A549 (cell line): ENCODE results near the gene DPY19L3. TPM values are rescaled to one million over a fixed set of nuclear protein-coding genes. Genes with fewer than 3 reads are reported as not detected.

Source experiments
- ATAC-seq, 2 experiments: fragments of 200-7000 bp in 1 of 2; fragments of >200 bp in 1 of 2; cut with Nextera tagmentation in 1 of 2; cut with Tn5 transposase in 1 of 2; 3 replicates each; pipeline versions ENCODE4 v1.8.0 to v1.9.1; 2018 to 2020; ENCODE audit warnings: mild to moderate bottlenecking in 1 of 2, moderate library complexity in 1 of 2
- CTCF ChIA-PET: fragments of 300-600 bp; sonication (Branson Sonifier 250); formaldehyde crosslinking; extraction: SDS; loops from one replicate; lab custom pipeline; 2021; ENCODE audit warnings: antibody characterized with exemption, inconsistent platforms; lab: Yijun Ruan, JAX
- POLR2A ChIA-PET: fragments of 350-600 bp; formaldehyde crosslinking; extraction: SDS; loops from one replicate; lab custom pipeline; 2021; ENCODE audit warnings: antibody characterized with exemption, inconsistent platforms; lab: Yijun Ruan, JAX
- DNase-seq, 2 experiments: peaks; one replicate each; pipeline versions ENCODE4 v3.0.0 to v3.0.0-alpha.2; 2011 to 2016; ENCODE audit warnings: low read depth in 1 of 2, low spot score in 1 of 2
- FAIRE-seq: peaks from 2 replicates; lab custom pipeline; 2011; peaks lifted over from hg19 to GRCh38; lab: Jason Lieb, UNC
- H3K27ac ChIP-seq, 2 experiments: fragments of >200 bp; sonication (Bioruptor Twin); formaldehyde crosslinking; 3 replicates each; pipeline ENCODE4 v1.5.1; 2016 to 2017
- H3K4me1 ChIP-seq: fragments of >200 bp; sonication (Bioruptor Twin); formaldehyde crosslinking; 3 replicates; pipeline ENCODE4 v1.6.1; 2016
- H3K4me2 ChIP-seq: fragments of >200 bp; sonication (Bioruptor Twin); formaldehyde crosslinking; 3 replicates; pipeline ENCODE4 v1.6.1; 2016
- H3K4me3 ChIP-seq: fragments of >200 bp; sonication (Bioruptor Twin); formaldehyde crosslinking; 3 replicates; pipeline ENCODE4 v1.5.1; 2016
- H3K9me3 ChIP-seq: fragments of >200 bp; sonication (Bioruptor Twin); formaldehyde crosslinking; 3 replicates; pipeline ENCODE4 v1.6.1; 2016
- ATOH8 ChIP-seq: fragments of 250-450 bp; sonication (Bioruptor Pico); IDR thresholded peaks from 2 replicates; pipeline ENCODE4 v1.5.0; 2020; ENCODE audit warnings: low read depth, mild to moderate bottlenecking, moderate library complexity
- CHD4 ChIP-seq: fragments of 200-600 bp; sonication (generic); IDR thresholded peaks from 2 replicates; pipeline ENCODE4 v1.6.1; 2016; ENCODE audit warnings: antibody characterized with exemption, mild to moderate bottlenecking, borderline replicate concordance
- EHMT2 ChIP-seq: fragments of 200-600 bp; sonication (generic); IDR thresholded peaks from 2 replicates; pipeline ENCODE4 v1.6.1; 2016; ENCODE audit warnings: antibody characterized with exemption, low read depth, mild to moderate bottlenecking, moderate library complexity
- ELK1 ChIP-seq: fragments of 150-350 bp; IDR thresholded peaks from 2 replicates; pipeline ENCODE4 v1.6.1; 2014; ENCODE audit warnings: low read depth, mild to moderate bottlenecking, low read length
- EP300 ChIP-seq, 2 experiments: fragments of >200 bp; sonication (Bioruptor Twin); formaldehyde crosslinking; IDR thresholded peaks; 2 replicates in 1 of 2; 3 replicates in 1 of 2; pipeline ENCODE4 v1.6.1; 2016 to 2017
- ESRRA ChIP-seq: fragments of 150-350 bp; IDR thresholded peaks from 2 replicates; pipeline ENCODE4 v1.6.1; 2014; ENCODE audit warnings: mild to moderate bottlenecking, low read length, borderline replicate concordance
- FOSB ChIP-seq: fragments of 250-450 bp; sonication (Bioruptor Pico); IDR thresholded peaks from 2 replicates; pipeline ENCODE4 v1.5.0; 2020; ENCODE audit warnings: mild to moderate bottlenecking, moderate library complexity
- FOSL2 ChIP-seq, 2 experiments: fragments of 450-650 bp in 1 of 2; fragments of >200 bp in 1 of 2; sonication (Bioruptor Twin) in 1 of 2; formaldehyde crosslinking; IDR thresholded peaks; 2 replicates each; pipeline versions ENCODE4 v1.5.0 to v1.6.1; 2016 to 2020; ENCODE audit warnings: mild to moderate bottlenecking in 1 of 2, moderate library complexity in 1 of 2
- HDAC2 ChIP-seq: fragments of 200-600 bp; sonication (generic); IDR thresholded peaks from 2 replicates; pipeline ENCODE4 v1.6.1; 2016
- KDM5A ChIP-seq: fragments of 200-600 bp; sonication (generic); IDR thresholded peaks from 2 replicates; pipeline ENCODE4 v1.6.1; 2016; ENCODE audit warnings: antibody characterized with exemption, mild to moderate bottlenecking
- MAX ChIP-seq: IDR thresholded peaks from 2 replicates; pipeline ENCODE4 v1.6.1; 2012
- MAZ ChIP-seq: fragments of 150-350 bp; IDR thresholded peaks from 2 replicates; pipeline ENCODE4 v1.6.1; 2014; ENCODE audit warnings: antibody characterized with exemption, low read depth, low read length, borderline replicate concordance
- NPAS2 ChIP-seq: fragments of 250-450 bp; sonication (Bioruptor Pico); IDR thresholded peaks from 2 replicates; pipeline ENCODE4 v1.8.0; 2022; ENCODE audit warnings: mild to moderate bottlenecking, moderate library complexity, borderline replicate concordance
- NR3C1 ChIP-seq: fragments of >200 bp; sonication (Bioruptor Twin); formaldehyde crosslinking; IDR thresholded peaks from 3 replicates; pipeline ENCODE4 v1.6.1; 2017
- POLR2A ChIP-seq: IDR thresholded peaks from 2 replicates; pipeline ENCODE4 v1.6.1; 2012; ENCODE audit warnings: mild to moderate bottlenecking, low read length
- POLR2AphosphoS2 ChIP-seq: conservative IDR thresholded peaks from 2 replicates; pipeline ENCODE4 v1.6.1; 2012; ENCODE audit warnings: low read length, improper control_type of control experiment, inconsistent platforms
- RAD21 ChIP-seq, 2 experiments: fragments of >200 bp in 1 of 2; sonication (Bioruptor Twin) in 1 of 2; formaldehyde crosslinking in 1 of 2; IDR thresholded peaks in 1 of 2; conservative IDR thresholded peaks in 1 of 2; 2 replicates in 1 of 2; 3 replicates in 1 of 2; pipeline ENCODE4 v1.6.1; 2012 to 2018; ENCODE audit warnings: inconsistent platforms in 1 of 2
- REST ChIP-seq: fragments of 200-600 bp; sonication (generic); IDR thresholded peaks from 2 replicates; pipeline ENCODE4 v1.6.1; 2016; ENCODE audit warnings: antibody characterized with exemption, mild to moderate bottlenecking, moderate library complexity
- RFX5 ChIP-seq: fragments of 450-650 bp; IDR thresholded peaks from 2 replicates; pipeline ENCODE4 v1.7.1; 2014; ENCODE audit warnings: antibody characterized with exemption, mild to moderate bottlenecking, moderate library complexity
- RNF2 ChIP-seq: fragments of 200-600 bp; sonication (generic); IDR thresholded peaks from 2 replicates; pipeline ENCODE4 v1.6.1; 2016; ENCODE audit warnings: low read depth, mild to moderate bottlenecking, antibody characterized with exemption, moderate library complexity, borderline replicate concordance
- SREBF2 ChIP-seq: fragments of 450-650 bp; IDR thresholded peaks from 2 replicates; pipeline ENCODE4 v1.6.1; 2014; ENCODE audit warnings: mild to moderate bottlenecking, moderate library complexity
- TFCP2L1 ChIP-seq: fragments of 250-450 bp; sonication (Bioruptor Pico); IDR thresholded peaks from 2 replicates; pipeline ENCODE4 v1.5.0; 2021; ENCODE audit warnings: mild to moderate bottlenecking
- TP53 ChIP-seq: fragments of 250-450 bp; sonication (Bioruptor Pico); IDR thresholded peaks from 2 replicates; pipeline ENCODE4 v1.5.0; 2021; ENCODE audit warnings: mild to moderate bottlenecking, moderate library complexity
- USF2 ChIP-seq: fragments of 450-650 bp; IDR thresholded peaks from 2 replicates; pipeline ENCODE4 v1.6.1; 2014; ENCODE audit warnings: antibody characterized with exemption
- ZNF302 ChIP-seq: fragments of 250-450 bp; sonication (Bioruptor Pico); IDR thresholded peaks from 2 replicates; pipeline ENCODE4 v1.9.0; 2021; ENCODE audit warnings: inconsistent platforms, mild to moderate bottlenecking, moderate library complexity
- WGBS: methylation state at CpG from one replicate; pipeline ENCODE4 v1.1.6; 2017; ENCODE audit errors: missing lambda C conversion rate; 5-methylcytosine and 5-hydroxymethylcytosine counted together
- polyA plus RNA-seq, 4 experiments: library from polyadenylated mRNA; depleted of rRNA in 3 of 4; stranded (reverse); fragments of >200 nt; fragmentation: RNase III in 1 of 4; extraction: RNeasy Plus Mini Kit Qiagen cat#74134 plus additional on column Dnase treatment in 1 of 4; gene quantifications; 2 replicates in 3 of 4; 3 replicates in 1 of 4; pipeline ENCODE4 v1.2.3, GENCODE V29; 2011 to 2017
- TF ChIP-seq, protein P1 (sequence below): IDR thresholded peaks from 2 replicates; pipeline ENCODE4 v1.6.1; 2012

DPY19L3 gene
- polyA plus RNA-seq, 2 of the 4 experiments (the other 2 are of a cell fraction), result 15.7 to 28.9 TPM

- TF ChIP-seq FOSB (peak; percentile 66; the same call in 1 of the 2 replicates), EP300 (IDR thresholded peaks at IDR 0.05) (no peak), RNF2 (no peak), TP53 (CRISPR knock-in tag) (0 out of 2 replicates have a peak, but pooled peaks have one; percentile 47), NPAS2 (CRISPR knock-in tag) (no peak), FOSL2 (IDR thresholded peaks at IDR 0.05) (no peak), FOSL2 (CRISPR knock-in tag; IDR thresholded peaks at IDR 0.05) (no peak), ELK1 (no peak), MAZ (no peak), POLR2A (no peak), MAX (no peak), TFCP2L1 (CRISPR knock-in tag) (peak; percentile 31), NR3C1 (no peak), HDAC2 (no peak), RAD21 (conservative IDR thresholded peaks at IDR 0.05 in 1 of 2, IDR thresholded peaks at IDR 0.05 in 1 of 2) (no peak), ATOH8 (CRISPR knock-in tag) (0 out of 2 replicates have a peak, but pooled peaks have one; percentile 34), SREBF2 (no peak), ESRRA (no peak), ZNF302 (no peak), CHD4 (no peak), RFX5 (no peak), USF2 (no peak), POLR2AphosphoS2 (no peak)
- TF ChIP-seq, protein P1, sequence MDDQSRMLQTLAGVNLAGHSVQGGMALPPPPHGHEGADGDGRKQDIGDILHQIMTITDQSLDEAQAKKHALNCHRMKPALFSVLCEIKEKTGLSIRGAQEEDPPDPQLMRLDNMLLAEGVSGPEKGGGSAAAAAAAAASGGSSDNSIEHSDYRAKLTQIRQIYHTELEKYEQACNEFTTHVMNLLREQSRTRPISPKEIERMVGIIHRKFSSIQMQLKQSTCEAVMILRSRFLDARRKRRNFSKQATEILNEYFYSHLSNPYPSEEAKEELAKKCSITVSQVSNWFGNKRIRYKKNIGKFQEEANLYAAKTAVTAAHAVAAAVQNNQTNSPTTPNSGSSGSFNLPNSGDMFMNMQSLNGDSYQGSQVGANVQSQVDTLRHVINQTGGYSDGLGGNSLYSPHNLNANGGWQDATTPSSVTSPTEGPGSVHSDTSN, result no peak
These were observed 588 bp upstream of the DPY19L3 start (continued) for GRCh38 chr19:32404933-32405430.

- H3K4me1 ChIP-seq, result peaks cover 24% of the 10 kb centered on the region
- DNase-seq (no peak), FAIRE-seq (peak; percentile 82), ATAC-seq (no peak; a peak in 1 of 6 replicates)
- peak overlapping the region; percentile 84 for H3K4me3 ChIP-seq
- 18% methylated on average over 33 of the region's 33 CpGs for WGBS
- ChIA-PET POLR2A (interaction anchor here (0.7 to 2.1 kb wide), 29 partner anchors 8 to 269 kb away, joined by 3 to 36 read pairs (median 5); partner anchors contain the start of genes ANKRD27, PDCD5, RGS9BP and ZNF507), CTCF (interaction anchor here (1.0 to 2.2 kb wide), 5 partner anchors 13 to 163 kb away, joined by 3 to 9 read pairs (median 3); no protein-coding TSS in a partner anchor)
- H3K9me3 ChIP-seq, result no peaks in the 10 kb centered on the region
- H3K27ac ChIP-seq, result peak overlapping the region; percentile 94 to 97
- peak overlapping the region; percentile 83 for H3K4me2 ChIP-seq
- no peak for TF ChIP-seq RNF2
- TF ChIP-seq KDM5A, result no peak
- no peak for TF ChIP-seq USF2
- TF ChIP-seq EHMT2, result no peak
- no peak for TF ChIP-seq REST
- TF ChIP-seq ZNF302, result no peak
These were observed 812 bp downstream of the DPY19L3 start for GRCh38 chr19:32406161-32407003.
